Testis (tissue), 2 donors: ENCODE results near the gene SND1.

Source experiments
- POLR2A ChIP-seq: fragments of 450-650 bp; IDR thresholded peaks from one replicate; pipeline ENCODE4 v1.6.1; 2017; ENCODE audit warnings: antibody characterized with exemption, mild to moderate bottlenecking, moderate library complexity
- TF ChIP-seq, protein P1 (sequence below), 3 experiments: fragments of 450-650 bp in 2 of 3; fragments of 200-600 bp in 1 of 3; sonication (generic) in 1 of 3; IDR thresholded peaks; one replicate each; pipeline ENCODE4 v1.5.1; 2016 to 2019; ENCODE audit warnings: antibody characterized with exemption in 3 of 3, mild to moderate bottlenecking in 2 of 3, moderate library complexity in 1 of 3

DNA sequence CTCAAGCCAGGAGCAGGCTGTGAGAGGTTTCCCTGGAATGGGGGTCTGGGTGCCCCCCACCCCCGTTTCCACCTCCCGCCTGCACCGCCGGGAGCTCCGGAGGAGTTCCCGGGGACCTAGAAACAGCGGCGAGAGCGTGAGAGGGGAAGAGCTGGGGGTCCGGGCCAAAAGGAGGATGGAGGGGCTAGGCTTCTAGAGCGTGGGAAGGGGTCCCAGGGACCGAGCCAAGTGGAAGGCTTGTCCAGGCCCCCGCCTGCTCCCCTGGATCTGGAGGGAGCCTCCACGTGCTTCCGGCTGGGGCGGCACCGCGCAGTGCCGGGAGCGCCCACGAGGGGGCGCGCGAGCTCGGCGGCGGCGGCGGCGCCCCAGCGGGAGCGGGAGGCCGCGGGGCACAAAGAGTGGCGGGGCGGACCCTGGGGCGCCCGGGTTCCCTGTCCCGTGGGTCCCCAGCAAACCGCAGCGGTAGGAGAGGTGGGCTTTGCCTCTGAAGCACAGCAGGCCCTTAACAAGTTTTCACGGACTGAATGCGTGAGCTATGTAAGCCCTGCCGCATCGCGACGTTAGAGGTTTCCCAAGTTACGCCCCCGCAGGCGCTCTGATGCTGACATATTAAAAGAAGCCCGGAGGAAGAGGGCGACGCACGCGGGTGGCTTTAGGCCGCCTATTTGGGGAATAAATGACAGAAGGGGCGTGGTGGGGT lies 483.7 kb downstream of the SND1 start:
- TF ChIP-seq, protein P1, sequence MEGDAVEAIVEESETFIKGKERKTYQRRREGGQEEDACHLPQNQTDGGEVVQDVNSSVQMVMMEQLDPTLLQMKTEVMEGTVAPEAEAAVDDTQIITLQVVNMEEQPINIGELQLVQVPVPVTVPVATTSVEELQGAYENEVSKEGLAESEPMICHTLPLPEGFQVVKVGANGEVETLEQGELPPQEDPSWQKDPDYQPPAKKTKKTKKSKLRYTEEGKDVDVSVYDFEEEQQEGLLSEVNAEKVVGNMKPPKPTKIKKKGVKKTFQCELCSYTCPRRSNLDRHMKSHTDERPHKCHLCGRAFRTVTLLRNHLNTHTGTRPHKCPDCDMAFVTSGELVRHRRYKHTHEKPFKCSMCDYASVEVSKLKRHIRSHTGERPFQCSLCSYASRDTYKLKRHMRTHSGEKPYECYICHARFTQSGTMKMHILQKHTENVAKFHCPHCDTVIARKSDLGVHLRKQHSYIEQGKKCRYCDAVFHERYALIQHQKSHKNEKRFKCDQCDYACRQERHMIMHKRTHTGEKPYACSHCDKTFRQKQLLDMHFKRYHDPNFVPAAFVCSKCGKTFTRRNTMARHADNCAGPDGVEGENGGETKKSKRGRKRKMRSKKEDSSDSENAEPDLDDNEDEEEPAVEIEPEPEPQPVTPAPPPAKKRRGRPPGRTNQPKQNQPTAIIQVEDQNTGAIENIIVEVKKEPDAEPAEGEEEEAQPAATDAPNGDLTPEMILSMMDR (IDR thresholded peaks at IDR 0.05): peak; percentile 89 to 96 (median 96)
- no peak for TF ChIP-seq POLR2A
